Right kidney (tissue), 1 donor: Measurements from ENCODE around the gene VAV3.

ENCODE experiments used
- DNase-seq: peaks from one replicate; pipeline ENCODE4 v3.0.0-alpha.2; 2016

VAV3 gene

DNA sequence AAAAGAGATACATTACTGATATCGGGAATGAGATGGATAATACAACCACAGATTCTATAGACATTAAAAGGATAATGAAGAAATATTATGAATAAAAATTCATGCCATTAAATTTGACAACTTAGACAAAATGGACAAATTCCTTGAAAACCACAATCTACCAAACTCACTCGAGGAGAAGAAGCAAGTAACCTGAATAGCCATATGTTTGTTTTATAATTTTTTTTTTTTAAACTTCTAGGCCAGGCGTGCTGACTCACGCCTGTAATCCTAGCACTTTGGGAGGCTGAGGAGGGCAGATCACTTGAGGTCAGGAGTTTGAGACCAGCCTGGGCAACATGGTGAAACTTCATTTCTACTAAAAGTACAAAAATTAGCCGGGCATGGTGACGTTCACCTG, 327.9 kb downstream of the VAV3 start:
- no peak for DNase-seq

- DNase-seq = no peak
Measured at GRCh38 chr1:107633596-107633995, 331.4 kb downstream of the VAV3 start.

DNA sequence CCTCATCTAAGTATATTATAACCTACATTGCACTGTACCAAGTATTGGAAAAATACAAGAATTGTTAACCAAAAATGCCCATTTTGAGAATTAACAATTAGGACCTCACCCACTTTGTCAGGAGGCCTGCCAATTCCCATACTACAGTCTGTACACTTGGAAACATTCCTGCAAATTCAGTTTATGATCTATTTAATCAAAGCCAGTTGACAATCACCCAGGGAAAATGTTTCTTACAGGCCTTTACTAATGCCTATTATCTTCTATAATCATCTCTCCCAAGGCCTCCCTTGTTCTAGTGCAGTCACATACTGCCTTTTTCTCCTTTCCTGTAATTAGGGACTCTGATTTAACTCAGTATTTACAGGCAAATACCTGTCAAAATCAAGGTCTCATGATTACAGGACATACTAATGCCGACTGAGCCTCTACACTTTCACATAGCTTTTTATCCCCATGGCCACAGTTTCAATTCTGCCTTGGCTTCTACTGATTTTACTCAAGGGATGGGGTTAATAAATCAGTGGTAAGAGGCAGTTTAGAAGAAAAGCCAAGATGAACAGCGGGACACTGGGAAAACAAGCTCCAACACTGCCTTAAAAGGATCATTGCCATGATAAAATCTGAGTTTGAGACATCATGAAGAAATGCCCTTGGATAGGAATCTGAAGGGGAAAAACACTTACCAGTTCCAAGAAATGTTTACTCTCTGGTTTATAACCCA, 338.7 kb downstream of the VAV3 start:
- DNase-seq = no peak

GRCh38 chr1:107625405-107626029, 339.5 kb downstream of the VAV3 start:
- no peak for DNase-seq

DNA sequence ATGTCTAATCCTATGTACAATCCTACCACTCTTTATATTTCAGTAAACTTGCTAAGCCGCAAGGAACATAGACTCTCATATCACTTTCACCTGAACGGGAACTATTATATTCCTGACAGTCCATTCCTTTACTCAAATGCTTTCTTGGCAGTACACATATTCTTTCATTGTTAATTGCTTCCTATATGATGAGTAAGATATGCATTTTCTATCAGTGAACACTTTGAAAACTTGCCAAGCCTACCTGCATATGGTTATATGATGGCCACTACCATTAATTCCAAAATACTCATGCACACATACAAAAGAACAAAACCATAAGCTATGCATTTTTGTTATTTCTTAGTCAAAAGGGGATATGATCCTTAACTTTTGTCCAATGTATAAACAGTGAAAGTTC, 341.5 kb downstream of the VAV3 start:
- no peak for DNase-seq

- no peak for DNase-seq
Measured at GRCh38 chr1:107622966-107623365, 342.0 kb downstream of the VAV3 start.

- no peak for DNase-seq
Measured at GRCh38 chr1:107622535-107622934, 342.4 kb downstream of the VAV3 start.

DNA sequence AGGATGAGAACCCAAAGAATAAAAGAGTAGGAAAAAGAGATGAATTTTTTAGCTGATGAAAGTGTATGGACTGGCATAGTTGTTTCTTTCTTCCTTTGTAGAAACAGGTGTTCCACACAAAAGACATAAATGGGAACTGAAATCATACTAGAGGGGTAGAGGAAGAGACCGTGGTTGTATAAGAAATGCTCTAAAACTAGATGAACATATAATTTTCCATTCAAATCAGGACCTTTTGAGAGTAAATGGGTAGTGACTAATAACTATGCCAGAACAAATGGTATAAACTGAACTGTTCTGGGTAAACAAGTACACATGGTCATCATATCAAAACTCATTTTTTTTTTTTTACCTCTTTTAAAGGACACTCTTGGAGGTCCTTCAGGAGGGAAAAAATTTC, 344.2 kb downstream of the VAV3 start:
- no peak for DNase-seq

- DNase-seq = no peak
Measured at GRCh38 chr1:107618539-107618938, 346.4 kb downstream of the VAV3 start.

- DNase-seq = no peak
Measured at GRCh38 chr1:107617921-107618320, 347.1 kb downstream of the VAV3 start.

- no peak for DNase-seq
Measured at GRCh38 chr1:107617456-107617855, 347.5 kb downstream of the VAV3 start.

DNA sequence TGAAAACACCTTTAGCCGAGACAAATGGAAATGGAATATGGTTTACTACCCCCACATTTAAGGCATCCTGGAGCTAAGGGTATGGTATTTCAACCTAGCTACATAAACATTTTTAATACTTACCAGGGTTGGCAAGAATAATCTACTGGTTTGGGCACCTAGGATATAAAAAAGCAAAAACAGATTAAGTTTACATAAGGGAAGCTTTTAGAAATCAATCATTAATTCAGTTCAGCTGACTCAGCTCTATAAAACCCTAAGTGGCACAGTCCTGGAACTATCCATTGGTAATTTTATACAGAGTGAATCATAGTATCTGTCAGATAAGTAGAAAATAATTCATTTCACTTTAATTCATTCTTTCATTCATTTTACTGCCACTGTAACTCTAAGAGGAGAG, 355.2 kb downstream of the VAV3 start:
- DNase-seq = no peak

GRCh38 chr1:107604825-107605224, 360.2 kb downstream of the VAV3 start:
- no peak for DNase-seq

- DNase-seq = no peak
Measured at GRCh38 chr1:107600607-107601160, 364.3 kb downstream of the VAV3 start.

DNA sequence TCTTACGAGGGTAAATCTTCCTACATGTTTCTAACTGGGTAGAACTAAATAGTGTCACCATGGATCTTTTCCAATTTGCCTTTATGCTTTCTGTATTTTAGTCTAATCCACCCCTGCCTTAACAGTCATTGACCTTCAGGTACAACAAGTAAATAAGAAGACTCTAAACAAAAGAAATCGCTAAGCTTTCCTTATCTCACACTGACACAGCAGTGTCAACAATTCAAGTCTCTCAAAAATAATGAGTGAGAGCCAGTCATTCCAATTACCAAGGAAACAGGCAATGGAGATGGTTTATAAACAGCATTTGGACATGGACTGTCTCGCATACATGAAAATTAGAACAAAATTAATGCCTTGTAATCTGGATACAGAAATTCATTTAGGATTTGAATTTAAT, 365.8 kb downstream of the VAV3 start:
- no peak for DNase-seq

DNA sequence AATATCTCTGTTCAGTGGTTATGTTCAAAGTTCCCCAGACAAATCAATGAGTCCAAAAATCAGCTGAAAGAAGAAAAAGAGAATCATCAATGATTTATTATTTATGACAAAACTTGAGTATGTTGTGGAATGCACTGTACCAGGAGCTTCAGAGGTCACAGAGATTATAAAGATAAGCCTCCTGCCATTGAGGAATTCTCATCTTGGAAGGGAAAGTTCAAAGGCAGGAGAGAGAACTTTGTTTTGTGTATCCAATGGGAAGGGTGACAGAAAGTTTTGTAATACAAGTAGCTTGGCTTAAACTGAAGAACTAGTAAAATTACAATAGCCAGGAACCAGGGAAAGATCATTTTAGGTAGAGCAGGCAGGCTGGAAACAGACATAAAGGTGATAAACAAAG, 367.7 kb downstream of the VAV3 start:
- no peak for DNase-seq

DNA sequence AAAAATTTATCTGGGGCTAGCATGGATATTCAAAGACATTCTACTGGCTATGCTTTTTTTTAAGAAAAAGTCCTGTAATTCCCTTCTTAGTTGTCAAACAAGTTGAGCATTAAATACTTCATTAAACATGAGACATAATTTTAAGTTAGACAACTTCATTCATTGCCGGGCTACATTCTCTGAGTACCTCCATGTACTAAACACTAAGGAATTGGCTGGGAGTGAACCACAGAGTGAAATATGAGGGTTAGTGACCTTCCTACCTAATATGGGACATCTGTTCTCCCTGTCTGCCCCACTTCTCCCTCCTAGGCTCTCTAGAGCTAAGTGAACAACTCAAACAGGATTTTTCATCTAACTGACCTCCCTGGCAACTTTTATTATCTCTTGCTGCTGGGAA, 370.4 kb downstream of the VAV3 start:
- no peak for DNase-seq

GRCh38 chr1:107593501-107594209, 371.3 kb downstream of the VAV3 start:
- DNase-seq = no peak

DNA sequence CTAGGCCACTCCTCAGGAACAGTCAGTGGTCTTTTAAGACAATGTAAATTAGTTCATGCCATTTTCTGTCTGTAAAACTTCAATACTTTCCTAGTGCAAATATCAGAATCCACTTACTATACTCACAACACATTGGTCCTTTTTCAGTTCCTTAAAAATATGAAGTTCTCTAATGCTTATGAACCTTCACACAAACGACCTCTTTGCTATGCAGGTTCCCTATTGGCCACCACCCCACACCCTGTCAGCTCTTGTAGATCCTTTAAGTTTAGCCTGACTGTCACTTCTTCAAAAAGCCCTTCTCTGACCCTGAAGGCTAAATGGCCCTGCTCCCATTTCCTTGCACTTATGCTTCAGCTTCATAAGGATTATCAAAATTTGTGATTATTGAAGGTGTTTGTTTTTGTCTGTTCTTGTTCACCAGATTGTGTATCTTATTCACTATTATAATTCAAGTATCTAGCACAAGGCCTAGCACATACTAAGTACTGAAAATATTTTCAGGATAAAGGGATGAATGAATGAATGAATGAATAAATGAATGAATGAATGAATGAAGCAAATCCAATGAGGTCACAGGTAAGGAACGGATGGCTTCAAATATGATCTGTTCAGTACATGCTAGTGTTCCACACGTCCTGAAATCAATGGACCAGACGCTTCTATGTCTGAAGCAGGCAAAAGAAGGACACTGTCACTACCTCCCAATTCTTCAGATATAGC, 373.9 kb downstream of the VAV3 start:
- no peak for DNase-seq

GRCh38 chr1:107590087-107590486, 374.9 kb downstream of the VAV3 start:
- DNase-seq = no peak

DNA sequence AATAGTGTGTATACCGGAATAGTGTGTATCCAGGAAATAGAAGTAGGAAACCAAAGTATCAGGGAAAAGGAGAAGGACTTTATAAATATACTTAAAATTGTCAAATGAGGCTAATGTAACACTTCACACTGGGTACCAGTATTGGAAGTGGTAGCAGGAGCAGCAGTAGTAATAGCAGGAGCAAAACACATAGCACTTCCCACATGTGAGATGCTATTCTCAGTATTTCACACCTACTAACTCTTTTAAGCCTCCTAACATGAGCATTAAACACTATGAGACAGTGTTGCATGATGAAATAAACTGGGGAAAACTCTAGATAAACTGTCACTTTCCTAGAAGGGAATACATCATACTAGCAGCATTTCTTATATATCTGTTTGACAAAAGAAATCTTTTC, 376.7 kb downstream of the VAV3 start:
- no peak for DNase-seq

- no peak for DNase-seq
Measured at GRCh38 chr1:107575226-107575625, 389.8 kb downstream of the VAV3 start.

- DNase-seq = no peak
Measured at GRCh38 chr1:107574044-107574443, 390.9 kb downstream of the VAV3 start.
